Endothelial cell of umbilical vein (primary cell): ENCODE measurements around the gene DGKD. TPM values are rescaled to one million over a fixed set of nuclear protein-coding genes. Genes with fewer than 3 reads are reported as not detected.

ENCODE experiments used
- BruUV-seq: library from RNA; stranded (reverse); fragments of 400-500 nt; replicated peaks from 2 replicates; lab custom pipeline; 2021; lab: Mats Ljungman, UMichigan
- CTCF ChIA-PET: fragments of 300-600, 350-600 bp; sonication (Branson Sonifier 250); formaldehyde crosslinking; loops from one replicate; lab custom pipeline; 2021; ENCODE audit warnings: antibody characterized with exemption, inconsistent platforms; lab: Charles Lee
- POLR2A ChIA-PET: fragments of 300-600, 350-600 bp; sonication (Branson Sonifier 250); formaldehyde crosslinking; loops from one replicate; lab custom pipeline; 2021; ENCODE audit warnings: antibody characterized with exemption, inconsistent platforms; lab: Charles Lee
- DNase-seq: peaks from one replicate; pipeline ENCODE4 v3.0.0-alpha.2; 2011; ENCODE audit warnings: low read depth, low spot score
- FAIRE-seq: peaks from 2 replicates; lab custom pipeline; 2011; peaks lifted over from hg19 to GRCh38; lab: Jason Lieb, UNC
- H2AFZ ChIP-seq: 2 replicates; pipeline ENCODE4 v1.6.0; 2012; ENCODE audit warnings: low read depth, low read length, control low read depth, inconsistent platforms
- H3K27ac ChIP-seq: 2 replicates; pipeline ENCODE4 v1.5.1; 2011; ENCODE audit warnings: low read depth, mild to moderate bottlenecking, control low read depth, low read length, moderate library complexity; ENCODE audit not compliant: insufficient read depth
- H3K27me3 ChIP-seq, 2 experiments: 2 replicates each; pipeline versions ENCODE4 v1.6.0 to v1.6.1; 2011; ENCODE audit warnings: low read length in 2 of 2, mixed read lengths in 1 of 2; ENCODE audit not compliant: control insufficient read depth in 2 of 2, insufficient read depth in 2 of 2
- H3K36me3 ChIP-seq, 2 experiments: 2 replicates in 1 of 2; 3 replicates in 1 of 2; pipeline ENCODE4 v1.5.1; 2011; ENCODE audit warnings: low read length in 2 of 2, mild to moderate bottlenecking in 1 of 2, moderate library complexity in 1 of 2; ENCODE audit not compliant: control insufficient read depth in 2 of 2, insufficient read depth in 2 of 2; ENCODE audit errors: extremely low read depth in 1 of 2
- H3K4me1 ChIP-seq: 3 replicates; pipeline ENCODE4 v1.5.1; 2011; ENCODE audit warnings: mild to moderate bottlenecking, low read length; ENCODE audit not compliant: control insufficient read depth, insufficient read depth; ENCODE audit errors: extremely low read depth
- H3K4me2 ChIP-seq: 2 replicates; pipeline ENCODE4 v1.6.1; 2011; ENCODE audit warnings: low read length, control low read depth, mixed read lengths; ENCODE audit not compliant: insufficient read depth
- H3K4me3 ChIP-seq, 3 experiments: fragments of 200-600 bp in 1 of 3; sonication (generic), shearing (Covaris generic) in 1 of 3; replicated peaks in 1 of 3; 2 replicates each; pipeline ENCODE4 v1.5.1; 2011 to 2016; ENCODE audit warnings: control low read depth in 3 of 3, low read length in 3 of 3, mild to moderate bottlenecking in 2 of 3, inconsistent platforms in 1 of 3, low read depth in 1 of 3, moderate library complexity in 1 of 3; ENCODE audit not compliant: insufficient read depth in 1 of 3
- H3K79me2 ChIP-seq: 2 replicates; pipeline ENCODE4 v1.6.0; 2012; ENCODE audit warnings: low read length, inconsistent platforms; ENCODE audit not compliant: control insufficient read depth, insufficient read depth
- H3K9ac ChIP-seq: replicated peaks from 2 replicates; pipeline ENCODE3; 2011; ENCODE audit warnings: low read length, control low read depth; ENCODE audit not compliant: insufficient read depth; ENCODE audit errors: extremely low read depth
- H3K9me1 ChIP-seq: replicated peaks from 3 replicates; pipeline ENCODE4 v1.6.0; 2011; ENCODE audit warnings: mild to moderate bottlenecking, low read length; ENCODE audit not compliant: control insufficient read depth, insufficient read depth; ENCODE audit errors: extremely low read depth
- H3K9me3 ChIP-seq: replicated peaks from 2 replicates; pipeline ENCODE4 v1.5.1; 2012; ENCODE audit warnings: low read length, inconsistent platforms; ENCODE audit not compliant: control insufficient read depth, insufficient read depth
- H4K20me1 ChIP-seq: replicated peaks from 2 replicates; pipeline ENCODE3; 2011; ENCODE audit warnings: mild to moderate bottlenecking, low read length; ENCODE audit not compliant: control insufficient read depth, insufficient read depth; ENCODE audit errors: extremely low read depth
- EZH2 ChIP-seq: IDR thresholded peaks from 2 replicates; pipeline ENCODE4 v1.6.1; 2012; ENCODE audit warnings: borderline replicate concordance, low read depth, mild to moderate bottlenecking, moderate library complexity, low read length, inconsistent platforms; ENCODE audit not compliant: severe bottlenecking
- FOS ChIP-seq: IDR thresholded peaks from 2 replicates; pipeline ENCODE4 v1.6.1; 2011; ENCODE audit warnings: mild to moderate bottlenecking, low read length, moderate library complexity, borderline replicate concordance; ENCODE audit not compliant: insufficient read depth
- GATA2 ChIP-seq: IDR thresholded peaks from 2 replicates; pipeline ENCODE4 v1.7.0; 2011; ENCODE audit warnings: low read depth, mild to moderate bottlenecking, moderate library complexity, mixed read lengths, low read length; ENCODE audit not compliant: insufficient read length, insufficient read depth
- JUN ChIP-seq: IDR thresholded peaks from 2 replicates; pipeline ENCODE4 v1.6.1; 2011; ENCODE audit warnings: borderline replicate concordance, low read depth; ENCODE audit not compliant: insufficient read length, insufficient read depth
- MYC ChIP-seq: IDR thresholded peaks from one replicate; pipeline ENCODE4 v1.6.1; 2011; ENCODE audit warnings: mild to moderate bottlenecking, low read depth, low read length
- POLR2A ChIP-seq: IDR thresholded peaks from 2 replicates; pipeline ENCODE4 v1.6.1; 2012; ENCODE audit warnings: low read depth, mild to moderate bottlenecking, control low read depth, low read length
- POLR2AphosphoS5 ChIP-seq: IDR thresholded peaks from 2 replicates; pipeline ENCODE4 v1.6.1; 2012; ENCODE audit warnings: low read depth, mild to moderate bottlenecking, control low read depth, low read length, moderate library complexity; ENCODE audit not compliant: insufficient read depth
- dilution Hi-C: fragments of 300-500 bp; cut with MboI; formaldehyde crosslinking; loops from one replicate; pipeline ENCODE4 v1.15.0; 2019; ENCODE audit warnings: low sequenced_read_pairs; ENCODE audit not compliant: extremely low pct_ligation_motif_present
- intact Hi-C: fragments of 100-400 bp; cut with micrococcal nuclease; formaldehyde crosslinking; loops from one replicate; pipeline ENCODE4 v1.10.0; 2022
- polyA plus RNA-seq, 4 experiments: library from polyadenylated mRNA; depleted of rRNA in 3 of 4; stranded (reverse) in 3 of 4; unstranded in 1 of 4; fragments of >200 nt; gene quantifications; 2 replicates each; pipeline versions ENCODE4 v1.2.1 to v1.2.3, GENCODE V29; 2011 to 2012; ENCODE audit warnings: missing spikeins in 1 of 4
- total RNA-seq: library from RNA; stranded (reverse); gene quantifications from 2 replicates; pipeline ENCODE4 v1.2.3, GENCODE V29; 2021
- TF ChIP-seq, protein P1 (sequence below), 2 donors: IDR thresholded peaks; 1 replicate in 1 of 2; 2 replicates in 1 of 2; pipeline ENCODE4 v1.5.1; 2011; ENCODE audit warnings: low read length in 2 of 2, mild to moderate bottlenecking in 2 of 2, moderate library complexity in 2 of 2, control low read depth in 1 of 2, inconsistent platforms in 1 of 2, low read depth in 1 of 2; ENCODE audit not compliant: insufficient read depth in 1 of 2; ENCODE audit errors: extremely low read depth in 1 of 2
- TF ChIP-seq, protein P2 (sequence below): IDR thresholded peaks from 2 replicates; pipeline ENCODE4 v1.6.1; 2011; ENCODE audit not compliant: insufficient read depth, insufficient read length

Gene DGKD
- total and polyA plus RNA-seq, 2 donors (not counting 3 experiments of a cell fraction or from before 2014, with no cell fraction given) = 10.8 to 36.6 TPM

DNA sequence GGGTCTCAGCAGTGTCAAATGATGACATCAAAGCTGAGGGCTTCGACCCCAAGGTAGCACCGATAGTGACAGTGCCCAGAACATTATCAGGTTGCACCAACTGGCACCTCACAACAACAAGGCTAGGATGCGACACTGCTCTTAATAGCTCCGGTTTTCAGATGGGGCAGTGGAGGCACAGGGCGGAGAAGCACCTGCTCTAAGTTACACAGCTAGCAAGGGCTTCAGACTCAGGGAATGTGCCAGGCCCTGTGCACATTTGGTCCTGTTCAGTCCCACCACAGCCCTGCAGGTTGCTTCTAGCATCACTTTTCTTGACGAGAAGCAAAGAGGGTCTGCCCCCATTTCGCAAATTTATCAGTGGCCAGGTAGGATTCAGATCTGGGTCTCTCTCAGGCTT is 74.1 kb downstream of the DGKD start:
- Histone ChIP-seq H3K9me3 (no peaks in the 10 kb centered on the region), H3K36me3 (no peaks in the 10 kb centered on the region), H3K27me3 (no peaks in the 10 kb centered on the region), H3K9ac (no peak overlapping the region), H2AFZ (no peak overlapping the region), H4K20me1 (no peaks in the 10 kb centered on the region), H3K27ac (no peak overlapping the region), H3K9me1 (no peaks in the 10 kb centered on the region), H3K79me2 (no peaks in the 10 kb centered on the region), H3K4me2 (no peak overlapping the region), H3K4me3 (no peak overlapping the region), H3K4me1 (peaks cover 10% of the 10 kb centered on the region)
- DNase-seq = no peak
- ChIA-PET POLR2A (no interaction called here), CTCF (interaction anchor here (1.1 to 2.1 kb wide), 4 partner anchors 15 to 24 kb away, joined by 3 to 8 read pairs (median 3); no protein-coding TSS in a partner anchor)
- BruUV-seq = no TSS peak
- intact Hi-C loops (no loop called here), dilution Hi-C loops (no loop called here)
- FAIRE-seq = no peak
- no peak for TF ChIP-seq GATA2
- TF ChIP-seq, protein P1, sequence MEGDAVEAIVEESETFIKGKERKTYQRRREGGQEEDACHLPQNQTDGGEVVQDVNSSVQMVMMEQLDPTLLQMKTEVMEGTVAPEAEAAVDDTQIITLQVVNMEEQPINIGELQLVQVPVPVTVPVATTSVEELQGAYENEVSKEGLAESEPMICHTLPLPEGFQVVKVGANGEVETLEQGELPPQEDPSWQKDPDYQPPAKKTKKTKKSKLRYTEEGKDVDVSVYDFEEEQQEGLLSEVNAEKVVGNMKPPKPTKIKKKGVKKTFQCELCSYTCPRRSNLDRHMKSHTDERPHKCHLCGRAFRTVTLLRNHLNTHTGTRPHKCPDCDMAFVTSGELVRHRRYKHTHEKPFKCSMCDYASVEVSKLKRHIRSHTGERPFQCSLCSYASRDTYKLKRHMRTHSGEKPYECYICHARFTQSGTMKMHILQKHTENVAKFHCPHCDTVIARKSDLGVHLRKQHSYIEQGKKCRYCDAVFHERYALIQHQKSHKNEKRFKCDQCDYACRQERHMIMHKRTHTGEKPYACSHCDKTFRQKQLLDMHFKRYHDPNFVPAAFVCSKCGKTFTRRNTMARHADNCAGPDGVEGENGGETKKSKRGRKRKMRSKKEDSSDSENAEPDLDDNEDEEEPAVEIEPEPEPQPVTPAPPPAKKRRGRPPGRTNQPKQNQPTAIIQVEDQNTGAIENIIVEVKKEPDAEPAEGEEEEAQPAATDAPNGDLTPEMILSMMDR (IDR thresholded peaks at IDR 0.05; ENCODE audit: extremely low read depth in 1 of 2, insufficient read depth in 1 of 2, low read depth in 1 of 2, low read length in 2 of 2) = no peak
- TF ChIP-seq EZH2 = no peak
- no peak for TF ChIP-seq POLR2AphosphoS5
- TF ChIP-seq MYC = no peak
- TF ChIP-seq, protein P2, sequence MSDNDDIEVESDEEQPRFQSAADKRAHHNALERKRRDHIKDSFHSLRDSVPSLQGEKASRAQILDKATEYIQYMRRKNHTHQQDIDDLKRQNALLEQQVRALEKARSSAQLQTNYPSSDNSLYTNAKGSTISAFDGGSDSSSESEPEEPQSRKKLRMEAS = no peak
- TF ChIP-seq JUN = no peak
- no peak for TF ChIP-seq FOS
- TF ChIP-seq POLR2A = no peak
